GM18498 (cell line): ENCODE data around the gene NAGS.
"Not testable (repeated sequence)": the region's sequence is repeated elsewhere in the genome, so short reads cannot be mapped to it uniquely, and the experiment has no call there.

Experiments used
- ATAC-seq: cut with Tn5 transposase; IDR thresholded peaks from one replicate; pipeline ENCODE4 v1.9.1; 2021; ENCODE audit warnings: mild to moderate bottlenecking, moderate library complexity; ENCODE audit not compliant: unreplicated experiment

The NAGS gene

DNA sequence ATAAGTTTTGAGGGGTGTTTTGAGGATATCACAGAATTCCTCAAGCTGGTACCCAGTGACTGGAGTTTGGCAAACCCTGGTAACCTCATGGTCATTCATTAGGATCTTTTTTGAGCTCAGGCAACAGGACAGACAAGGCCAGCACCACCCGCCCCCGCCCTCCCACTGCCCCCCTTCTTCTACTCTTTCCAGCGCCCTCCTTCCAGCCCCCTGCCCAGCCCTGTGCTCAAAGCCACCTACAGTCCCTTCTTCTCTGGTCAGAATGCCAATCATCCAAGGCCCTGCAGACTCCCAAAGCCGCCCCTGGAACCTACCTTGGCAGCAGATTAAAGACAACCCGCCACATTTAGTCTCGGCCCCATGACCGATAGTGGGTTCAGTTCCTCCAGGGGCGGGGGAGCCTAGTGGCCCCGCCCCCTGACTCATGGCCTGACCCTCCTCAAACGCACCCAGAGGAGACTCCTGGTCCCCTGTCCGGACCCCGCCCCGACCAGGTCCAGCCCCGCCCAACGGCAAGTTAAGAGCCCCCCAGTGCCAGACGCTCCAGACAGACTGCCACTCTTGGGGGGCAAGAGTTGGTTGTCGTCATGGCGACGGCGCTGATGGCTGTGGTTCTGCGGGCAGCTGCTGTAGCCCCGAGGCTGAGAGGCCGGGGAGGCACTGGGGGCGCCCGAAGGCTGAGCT lies at the start of gene NAGS:
TSS of gene NAGS (plus strand) at position 546 of the 684 bp plus-strand sequence. CDS start at position 588, 42 bp downstream.
- ATAC-seq = no peak

DNA sequence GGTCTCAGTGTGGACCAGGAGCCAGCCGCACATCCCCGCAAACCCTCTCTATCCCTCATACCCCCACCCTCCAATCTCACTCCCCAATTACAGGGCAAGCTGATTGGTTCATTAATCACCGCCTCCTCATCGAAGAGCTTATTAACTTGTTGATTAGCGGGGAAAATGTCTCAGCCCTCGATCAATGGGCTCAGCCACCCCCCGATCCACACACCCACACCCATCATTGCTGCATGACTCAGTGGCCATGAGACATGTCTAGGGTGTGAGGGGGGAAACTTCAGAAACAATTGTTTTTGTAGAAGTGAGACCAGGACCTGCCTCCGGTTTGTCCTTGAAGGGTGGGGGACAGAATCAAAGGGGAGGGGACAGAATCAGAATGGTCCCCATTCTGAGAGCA lies 48.2 kb upstream of the NAGS start:
- no peak for ATAC-seq

GRCh38 chr17:43958748-43959352 lies 45.6 kb upstream of the NAGS start:
- no peak for ATAC-seq

- ATAC-seq = not testable (repeated sequence)
Observed at GRCh38 chr17:43961292-43961691, 43.1 kb upstream of the NAGS start.

- no peak for ATAC-seq
Observed at GRCh38 chr17:43961954-43962353, 42.5 kb upstream of the NAGS start.

DNA sequence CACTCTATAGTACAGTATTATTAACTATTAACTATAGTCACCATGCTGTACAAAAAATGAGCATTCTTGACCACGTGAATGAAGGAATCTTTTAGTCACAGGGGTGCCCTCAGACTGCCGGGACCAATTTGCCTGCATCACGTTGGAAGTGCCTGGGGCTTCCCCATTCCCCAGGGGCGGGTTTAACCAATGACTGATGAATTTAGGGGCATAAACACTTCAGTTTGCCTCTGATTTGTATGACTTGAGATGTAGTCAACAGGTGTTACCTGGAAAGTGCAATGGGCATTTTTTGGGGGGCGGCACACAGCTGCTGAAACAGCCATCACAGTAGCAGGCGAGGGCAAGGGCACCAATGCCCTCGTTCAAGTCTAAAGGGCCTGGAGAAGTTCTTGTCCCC lies 41.9 kb upstream of the NAGS start:
- ATAC-seq = no peak

DNA sequence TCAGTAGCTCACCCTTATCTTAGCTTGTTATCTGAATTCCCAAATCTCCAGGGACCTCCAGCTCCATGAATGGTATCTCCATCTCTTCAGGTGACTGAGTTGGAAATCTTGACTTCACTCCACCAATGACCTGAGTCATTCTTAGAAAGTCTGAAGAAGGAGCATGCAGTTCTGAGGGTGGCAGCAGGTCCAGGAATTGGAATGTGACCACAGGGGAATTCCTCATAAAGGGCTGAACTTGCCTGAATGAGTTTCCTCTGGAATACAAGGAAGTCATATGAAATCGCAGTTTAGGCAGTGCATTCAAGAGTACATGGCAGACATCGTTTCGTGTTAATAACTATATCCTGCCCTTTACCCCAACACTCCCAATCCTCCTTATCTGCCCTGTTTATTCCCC lies 38.1 kb upstream of the NAGS start:
- no peak for ATAC-seq

GRCh38 chr17:43967251-43967875 lies 37.1 kb upstream of the NAGS start:
- no peak for ATAC-seq

GRCh38 chr17:43970366-43970765 lies 34.1 kb upstream of the NAGS start:
- no peak for ATAC-seq

DNA sequence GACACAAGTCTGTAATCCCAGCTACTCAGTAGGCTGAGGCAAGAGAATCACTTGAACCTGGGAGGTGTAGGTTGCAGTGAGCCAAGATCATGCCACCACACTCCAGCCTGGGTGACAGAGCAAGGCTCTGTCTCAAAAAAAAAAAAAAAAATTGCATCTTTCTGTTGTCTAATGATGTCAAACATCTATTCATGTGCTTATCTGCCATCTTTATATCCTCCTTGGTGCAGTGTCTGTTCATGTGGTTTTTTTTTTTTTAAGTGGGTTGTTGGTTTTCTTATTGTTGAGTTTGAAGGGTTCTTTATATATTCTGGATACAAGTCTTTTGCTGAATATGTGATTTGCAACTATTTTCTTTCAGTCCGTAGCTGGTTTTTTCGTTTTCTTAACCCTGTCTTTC lies 33.0 kb upstream of the NAGS start:
- not testable (repeated sequence) for ATAC-seq

GRCh38 chr17:43972444-43973212 lies 31.8 kb upstream of the NAGS start:
- not testable (repeated sequence) for ATAC-seq

GRCh38 chr17:43974382-43975266 lies 29.8 kb upstream of the NAGS start:
- ATAC-seq = no peak

DNA sequence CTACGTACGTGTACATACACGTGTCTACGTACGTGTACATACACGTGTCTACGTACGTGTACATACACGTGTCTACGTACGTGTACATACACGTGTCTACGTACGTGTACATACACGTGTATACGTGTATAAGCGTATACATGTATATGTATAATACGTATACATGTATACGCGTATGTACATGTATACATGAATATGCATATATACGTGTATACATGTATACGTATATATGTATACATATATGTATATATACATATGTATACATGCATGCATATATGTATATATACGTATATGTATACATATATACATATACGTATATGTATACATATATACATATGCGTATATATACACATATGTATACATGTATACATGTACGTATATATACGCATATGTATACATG lies 28.5 kb upstream of the NAGS start:
- no peak for ATAC-seq

GRCh38 chr17:43976963-43977837 lies 27.2 kb upstream of the NAGS start:
- ATAC-seq = no peak

DNA sequence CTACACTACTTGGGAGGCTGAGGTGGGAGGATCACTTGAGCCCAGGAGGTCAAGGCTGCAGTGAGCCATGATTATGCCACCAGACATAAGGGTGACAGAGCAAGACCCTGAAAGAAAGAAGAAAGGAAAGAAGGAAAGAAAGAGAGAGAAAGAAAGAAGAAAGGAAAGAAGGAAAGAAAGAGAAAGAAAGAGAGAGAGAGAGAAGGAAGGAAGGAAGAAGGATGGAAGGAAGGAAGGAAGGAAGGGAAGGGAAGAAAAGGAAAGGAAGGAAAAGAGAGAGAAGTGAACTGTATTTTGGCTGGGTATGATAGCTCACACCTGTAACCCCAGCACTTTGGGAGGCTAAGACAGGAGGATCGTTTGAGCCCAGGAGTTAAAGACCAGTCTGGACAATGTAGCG lies 26.3 kb upstream of the NAGS start:
- no peak for ATAC-seq

GRCh38 chr17:43979011-43979410 lies 25.4 kb upstream of the NAGS start:
- no peak for ATAC-seq

DNA sequence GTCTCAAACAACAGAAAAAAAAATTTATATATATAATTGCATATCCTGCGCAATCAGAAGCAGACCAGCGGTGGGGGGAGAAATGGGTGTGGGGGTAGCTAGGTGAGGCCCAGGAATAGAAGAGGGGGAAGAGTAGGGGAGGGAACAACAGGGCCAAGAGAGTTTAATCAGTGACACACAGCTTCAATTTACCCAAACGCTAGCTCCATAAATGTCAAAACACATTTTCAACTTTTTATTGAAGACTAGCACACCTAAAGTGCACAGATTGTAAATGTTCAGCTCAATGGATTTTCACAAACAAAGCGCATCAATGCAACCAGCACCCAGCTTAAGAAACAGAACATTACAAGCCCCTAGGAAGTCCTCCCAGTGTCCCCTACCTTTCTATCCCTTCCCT lies 24.8 kb upstream of the NAGS start:
- ATAC-seq = no peak

- ATAC-seq = no peak
Observed at GRCh38 chr17:43982171-43982570, 22.3 kb upstream of the NAGS start.

GRCh38 chr17:43983196-43983514 lies 21.3 kb upstream of the NAGS start:
- no peak for ATAC-seq
